ENCODE data around the gene TRAPPC6A.

- TF ChIP-seq CTCF (IDR thresholded peaks at IDR 0.05): no peak
- no peak for TF ChIP-seq EP300 (IDR thresholded peaks at IDR 0.05)
- TF ChIP-seq POLR2A (IDR thresholded peaks at IDR 0.05): no peak
These were observed 35.0 kb upstream of the TRAPPC6A start for GRCh38 chr19:45213031-45213430.

Measured in ovary (tissue), 3 donors.